HepG2 (cell line): ENCODE measurements around the gene A3GALT2. TPM values are rescaled to one million over a fixed set of nuclear protein-coding genes. Genes with fewer than 3 reads are reported as not detected.

Experiments used
- AHDC1 ChIP-seq: sonication (generic); formaldehyde crosslinking; IDR thresholded peaks from 2 replicates; pipeline ENCODE4 v1.5.1; 2020; ENCODE audit warnings: mild to moderate bottlenecking, missing genetic modification reagents, borderline replicate concordance
- ESRRA ChIP-seq: sonication (generic); formaldehyde crosslinking; IDR thresholded peaks from 2 replicates; pipeline ENCODE4 v1.5.1; 2020; ENCODE audit warnings: mild to moderate bottlenecking, low read depth, missing genetic modification reagents
- FOSL1 ChIP-seq: sonication (generic); formaldehyde crosslinking; IDR thresholded peaks from 2 replicates; pipeline ENCODE4 v1.9.0; 2021; ENCODE audit warnings: missing genetic modification reagents, borderline replicate concordance
- HHEX ChIP-seq: IDR thresholded peaks from 2 replicates; pipeline ENCODE4 v1.6.1; 2016; ENCODE audit warnings: control low read depth
- HOXA9 ChIP-seq: sonication (generic); formaldehyde crosslinking; IDR thresholded peaks from 2 replicates; pipeline ENCODE4 v1.8.1; 2022; ENCODE audit warnings: missing genetic modification reagents, mild to moderate bottlenecking, moderate library complexity, borderline replicate concordance
- KDM5A ChIP-seq: fragments of 200-600 bp; sonication (generic); IDR thresholded peaks from 2 replicates; pipeline ENCODE4 v1.7.0; 2018; ENCODE audit warnings: antibody characterized with exemption, mild to moderate bottlenecking, low read length, borderline replicate concordance
- MEIS1 ChIP-seq: sonication (generic); formaldehyde crosslinking; IDR thresholded peaks from 2 replicates; pipeline ENCODE4 v1.9.0; 2021; ENCODE audit warnings: mild to moderate bottlenecking, missing genetic modification reagents, moderate library complexity, borderline replicate concordance
- NCOR1 ChIP-seq: fragments of 200-600 bp; sonication (generic); IDR thresholded peaks from 2 replicates; pipeline ENCODE4 v1.7.0; 2017; ENCODE audit warnings: antibody characterized with exemption, low read length, borderline replicate concordance
- PRDM10 ChIP-seq: sonication (generic); formaldehyde crosslinking; IDR thresholded peaks from 2 replicates; pipeline ENCODE4 v1.4.0; 2020; ENCODE audit warnings: low read depth, missing genetic modification reagents
- STAT5B ChIP-seq: sonication (generic); formaldehyde crosslinking; IDR thresholded peaks from 2 replicates; pipeline ENCODE4 v1.4.0; 2020; ENCODE audit warnings: missing genetic modification reagents
- ZBTB20 ChIP-seq: sonication (generic); formaldehyde crosslinking; IDR thresholded peaks from 2 replicates; pipeline ENCODE4 v1.8.1; 2023; ENCODE audit warnings: missing genetic modification reagents, low read depth, mild to moderate bottlenecking, borderline replicate concordance
- ZC3H13 ChIP-seq: sonication (generic); formaldehyde crosslinking; IDR thresholded peaks from 2 replicates; pipeline ENCODE4 v1.8.1; 2023; ENCODE audit warnings: mild to moderate bottlenecking, missing genetic modification reagents, moderate library complexity
- ZNF326 ChIP-seq: sonication (generic); formaldehyde crosslinking; IDR thresholded peaks from 2 replicates; pipeline ENCODE4 v1.4.0; 2020; ENCODE audit warnings: missing genetic modification reagents, borderline replicate concordance
- ZNF331 ChIP-seq: sonication (generic); formaldehyde crosslinking; IDR thresholded peaks from 2 replicates; pipeline ENCODE4 v1.4.0; 2020; ENCODE audit warnings: missing genetic modification reagents
- ZNF564 ChIP-seq: sonication (generic); formaldehyde crosslinking; IDR thresholded peaks from 2 replicates; pipeline ENCODE4 v1.8.1; 2023; ENCODE audit warnings: mild to moderate bottlenecking, missing genetic modification reagents
- ZNF614 ChIP-seq: IDR thresholded peaks from 2 replicates; pipeline ENCODE4 v1.6.1; 2018; ENCODE audit warnings: missing biosample characterization, missing genetic modification reagents, inconsistent platforms, borderline replicate concordance
- ZNF800 ChIP-seq: sonication (generic); formaldehyde crosslinking; IDR thresholded peaks from 2 replicates; pipeline ENCODE4 v1.4.0; 2020; ENCODE audit warnings: missing genetic modification reagents
- polyA plus RNA-seq, 8 experiments: library from polyadenylated mRNA; depleted of rRNA in 3 of 8; stranded (reverse) in 7 of 8; unstranded in 1 of 8; fragments of >200 nt; fragmentation: Illumina TruSeq in 4 of 8; extraction: Trizol in 4 of 8; gene quantifications; 2 replicates each; pipeline versions ENCODE4 v1.2.1 to v1.2.3, GENCODE V29; 2011 to 2016; ENCODE audit warnings: low read depth in 4 of 8, missing spikeins in 1 of 8, mixed read lengths in 1 of 8; ENCODE audit not compliant: insufficient read depth in 1 of 8
- total RNA-seq, 5 experiments: library from RNA; depleted of rRNA; stranded (reverse); fragments of >200 nt; fragmentation: Illumina TruSeq; extraction: Trizol; gene quantifications; 2 replicates each; pipeline ENCODE4 v1.2.3, GENCODE V29; 2016; ENCODE audit warnings: low read depth in 1 of 5

Gene A3GALT2
- total and polyA plus RNA-seq, 2 of the 13 experiments (the other 11 are each of a cell fraction or from before 2014, with no cell fraction given): not detected

GRCh38 chr1:33348676-33349080 is 27.8 kb upstream of the A3GALT2 start (continued):
- TF ChIP-seq ZNF800 (no peak), STAT5B (no peak), HHEX (CRISPR knock-in tag) (no peak), ZNF331 (no peak), HOXA9 (CRISPR knock-in tag) (no peak), ZNF614 (CRISPR knock-in tag) (no peak), ZBTB20 (CRISPR knock-in tag) (no peak), ZNF564 (CRISPR knock-in tag) (no peak), NCOR1 (no peak), ZNF326 (CRISPR knock-in tag) (no peak), AHDC1 (CRISPR knock-in tag) (no peak), MEIS1 (CRISPR knock-in tag) (no peak), KDM5A (no peak), FOSL1 (CRISPR knock-in tag) (no peak), PRDM10 (CRISPR knock-in tag) (no peak), ZC3H13 (CRISPR knock-in tag) (no peak), ESRRA (CRISPR knock-in tag) (no peak)
